ENCODE results near the gene XRRA1.

Gene XRRA1

DNA sequence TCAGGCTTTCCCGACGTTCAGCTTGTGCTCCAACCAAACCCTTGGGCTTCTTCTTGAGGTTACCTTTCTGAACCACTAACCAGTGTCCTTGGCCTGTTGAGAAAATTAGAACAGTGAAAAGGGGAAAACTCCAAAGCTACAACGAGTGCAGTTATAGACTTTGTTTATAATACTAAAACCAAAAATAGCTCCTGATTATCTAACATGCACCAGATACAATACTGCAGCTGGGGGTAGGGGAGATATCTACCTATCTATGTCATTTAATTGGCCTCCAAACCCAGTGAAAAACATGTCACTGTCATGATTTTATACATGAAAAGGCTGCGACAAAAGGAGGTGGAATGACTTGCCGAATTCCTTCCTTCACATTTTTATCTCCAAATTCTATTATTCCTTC is 11.9 kb downstream of the XRRA1 start:
- no peaks in the 10 kb centered on the region for H3K9me3 ChIP-seq (ENCODE audit: insufficient read depth, low read length, severe bottlenecking)
- no peaks in the 10 kb centered on the region for H3K4me1 ChIP-seq (ENCODE audit: insufficient read depth, low read length)
- H3K9ac ChIP-seq (ENCODE audit: low read depth, low read length) = no peak overlapping the region
- no peaks in the 10 kb centered on the region for H4K20me1 ChIP-seq (ENCODE audit: insufficient read depth, low read length)
- H3K4me2 ChIP-seq (ENCODE audit: insufficient read depth, low read length) = no peak overlapping the region
- no peak for TF ChIP-seq EZH2 (IDR thresholded peaks at IDR 0.05; ENCODE audit: borderline replicate concordance, low read depth, low read length, severe bottlenecking)
- TF ChIP-seq, protein P1, sequence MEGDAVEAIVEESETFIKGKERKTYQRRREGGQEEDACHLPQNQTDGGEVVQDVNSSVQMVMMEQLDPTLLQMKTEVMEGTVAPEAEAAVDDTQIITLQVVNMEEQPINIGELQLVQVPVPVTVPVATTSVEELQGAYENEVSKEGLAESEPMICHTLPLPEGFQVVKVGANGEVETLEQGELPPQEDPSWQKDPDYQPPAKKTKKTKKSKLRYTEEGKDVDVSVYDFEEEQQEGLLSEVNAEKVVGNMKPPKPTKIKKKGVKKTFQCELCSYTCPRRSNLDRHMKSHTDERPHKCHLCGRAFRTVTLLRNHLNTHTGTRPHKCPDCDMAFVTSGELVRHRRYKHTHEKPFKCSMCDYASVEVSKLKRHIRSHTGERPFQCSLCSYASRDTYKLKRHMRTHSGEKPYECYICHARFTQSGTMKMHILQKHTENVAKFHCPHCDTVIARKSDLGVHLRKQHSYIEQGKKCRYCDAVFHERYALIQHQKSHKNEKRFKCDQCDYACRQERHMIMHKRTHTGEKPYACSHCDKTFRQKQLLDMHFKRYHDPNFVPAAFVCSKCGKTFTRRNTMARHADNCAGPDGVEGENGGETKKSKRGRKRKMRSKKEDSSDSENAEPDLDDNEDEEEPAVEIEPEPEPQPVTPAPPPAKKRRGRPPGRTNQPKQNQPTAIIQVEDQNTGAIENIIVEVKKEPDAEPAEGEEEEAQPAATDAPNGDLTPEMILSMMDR (IDR thresholded peaks at IDR 0.05; ENCODE audit: borderline replicate concordance, extremely low read depth, low read length, poor library complexity, severe bottlenecking) = no peak
- ATAC-seq (ENCODE audit: insufficient read depth, low read depth) = no peak
- no peak for DNase-seq
- H3K4me3 ChIP-seq (ENCODE audit: low read depth in 1 of 2, low read length in 2 of 2) = no peak overlapping the region
- no peaks in the 10 kb centered on the region for H3K79me2 ChIP-seq (ENCODE audit: insufficient read depth, low read length)
- peaks cover 77% of the 10 kb centered on the region for H3K36me3 ChIP-seq (ENCODE audit: insufficient read depth, low read length)
- no peak overlapping the region for H3K27ac ChIP-seq (ENCODE audit: low read length)
- H3K27me3 ChIP-seq (ENCODE audit: insufficient read depth, low read length, poor library complexity) = no peaks in the 10 kb centered on the region
- no peak overlapping the region for H2AFZ ChIP-seq (ENCODE audit: low read depth, low read length)

DNA sequence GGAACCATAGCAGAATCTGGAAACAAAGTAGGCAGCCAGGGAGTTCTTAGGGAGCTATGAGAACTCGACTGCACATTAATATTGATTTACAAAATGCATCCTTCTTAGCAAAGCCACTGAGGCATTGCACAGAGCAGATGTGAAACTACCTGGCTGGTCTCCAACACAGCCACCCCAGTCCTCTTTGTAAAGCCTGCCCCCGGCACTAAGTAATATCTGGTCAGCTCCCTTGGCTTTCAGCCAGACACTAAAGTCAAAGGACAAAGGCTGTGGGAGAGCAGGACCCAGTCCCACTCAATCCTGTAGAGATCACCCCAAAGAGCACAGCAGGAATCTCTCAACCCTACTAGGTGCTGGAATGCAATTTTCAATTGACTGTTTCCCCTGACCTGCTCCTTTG is 12.8 kb downstream of the XRRA1 start:
- no peaks in the 10 kb centered on the region for H4K20me1 ChIP-seq (ENCODE audit: insufficient read depth, low read length)
- DNase-seq = no peak
- no peak for TF ChIP-seq EZH2 (IDR thresholded peaks at IDR 0.05; ENCODE audit: borderline replicate concordance, low read depth, low read length, severe bottlenecking)
- TF ChIP-seq, protein P1 (IDR thresholded peaks at IDR 0.05; ENCODE audit: borderline replicate concordance, extremely low read depth, low read length, poor library complexity, severe bottlenecking) = no peak
- H3K4me2 ChIP-seq (ENCODE audit: insufficient read depth, low read length) = no peak overlapping the region
- H3K9me3 ChIP-seq (ENCODE audit: insufficient read depth, low read length, severe bottlenecking) = no peaks in the 10 kb centered on the region
- no peak overlapping the region for H3K27ac ChIP-seq (ENCODE audit: low read length)
- no peak overlapping the region for H3K9ac ChIP-seq (ENCODE audit: low read depth, low read length)
- no peak overlapping the region for H3K4me3 ChIP-seq (ENCODE audit: low read depth in 1 of 2, low read length in 2 of 2)
- H3K27me3 ChIP-seq (ENCODE audit: insufficient read depth, low read length, poor library complexity) = no peaks in the 10 kb centered on the region
- H2AFZ ChIP-seq (ENCODE audit: low read depth, low read length) = no peak overlapping the region
- H3K4me1 ChIP-seq (ENCODE audit: insufficient read depth, low read length) = no peaks in the 10 kb centered on the region
- ATAC-seq (ENCODE audit: insufficient read depth, low read depth) = no peak
- peaks cover 73% of the 10 kb centered on the region for H3K36me3 ChIP-seq (ENCODE audit: insufficient read depth, low read length)
- H3K79me2 ChIP-seq (ENCODE audit: insufficient read depth, low read length) = no peaks in the 10 kb centered on the region

DNA sequence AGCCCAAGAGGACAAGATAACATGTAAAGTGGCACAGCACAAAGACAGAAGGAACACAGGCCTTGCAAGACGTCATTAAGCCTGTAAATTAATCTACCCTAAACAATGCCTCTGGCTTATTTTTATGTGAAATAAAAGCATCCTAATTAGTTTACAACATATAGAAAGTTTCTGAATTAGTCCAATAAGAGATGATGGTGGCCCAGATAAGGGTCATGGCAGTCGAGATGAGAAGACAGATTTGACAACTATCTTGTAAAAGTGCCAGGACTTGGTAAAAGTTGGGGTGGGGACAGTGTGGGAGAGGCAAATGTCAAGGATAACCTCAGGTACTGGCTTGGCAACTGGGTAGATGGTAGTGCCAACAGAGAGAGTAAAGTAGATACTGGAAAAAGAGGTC is 13.6 kb downstream of the XRRA1 start:
- Histone ChIP-seq H3K27ac (ENCODE audit: low read length) (no peak overlapping the region), H3K36me3 (ENCODE audit: insufficient read depth, low read length) (peaks cover 65% of the 10 kb centered on the region), H3K79me2 (ENCODE audit: insufficient read depth, low read length) (no peaks in the 10 kb centered on the region), H4K20me1 (ENCODE audit: insufficient read depth, low read length) (no peaks in the 10 kb centered on the region), H3K4me1 (ENCODE audit: insufficient read depth, low read length) (no peaks in the 10 kb centered on the region), H3K4me3 (ENCODE audit: low read depth in 1 of 2, low read length in 2 of 2) (no peak overlapping the region), H3K27me3 (ENCODE audit: insufficient read depth, low read length, poor library complexity) (no peaks in the 10 kb centered on the region), H3K4me2 (ENCODE audit: insufficient read depth, low read length) (no peak overlapping the region), H3K9me3 (ENCODE audit: insufficient read depth, low read length, severe bottlenecking) (no peaks in the 10 kb centered on the region), H3K9ac (ENCODE audit: low read depth, low read length) (no peak overlapping the region), H2AFZ (ENCODE audit: low read depth, low read length) (no peak overlapping the region)
- ATAC-seq (ENCODE audit: insufficient read depth, low read depth) (no peak), DNase-seq (no peak)
- TF ChIP-seq, protein P1 (IDR thresholded peaks at IDR 0.05; ENCODE audit: borderline replicate concordance, extremely low read depth, low read length, poor library complexity, severe bottlenecking) = no peak
- TF ChIP-seq EZH2 (IDR thresholded peaks at IDR 0.05; ENCODE audit: borderline replicate concordance, low read depth, low read length, severe bottlenecking) = no peak

DNA sequence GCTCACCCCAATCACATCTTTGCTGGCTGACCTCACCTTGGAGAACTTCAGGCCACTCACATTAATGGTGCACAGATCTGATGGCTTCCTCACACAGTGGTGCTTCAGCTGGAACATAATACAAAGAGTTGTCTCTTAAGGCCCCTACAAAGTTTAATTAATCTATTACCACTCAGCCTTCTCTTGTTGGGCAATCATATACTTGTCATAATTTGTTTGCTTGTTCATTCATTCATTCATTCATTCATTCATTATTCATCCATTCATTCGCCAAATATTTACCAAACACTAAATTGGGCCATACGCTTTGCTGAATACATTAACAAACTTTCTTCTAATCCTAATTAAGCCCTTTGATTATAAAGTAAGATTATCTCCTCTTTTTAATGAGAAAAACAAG is 15.1 kb downstream of the XRRA1 start:
- H3K9me3 ChIP-seq (ENCODE audit: insufficient read depth, low read length, severe bottlenecking) = no peaks in the 10 kb centered on the region
- no peak for ATAC-seq (ENCODE audit: insufficient read depth, low read depth)
- DNase-seq = no peak
- H4K20me1 ChIP-seq (ENCODE audit: insufficient read depth, low read length) = no peaks in the 10 kb centered on the region
- no peak overlapping the region for H2AFZ ChIP-seq (ENCODE audit: low read depth, low read length)
- H3K9ac ChIP-seq (ENCODE audit: low read depth, low read length) = no peak overlapping the region
- no peaks in the 10 kb centered on the region for H3K79me2 ChIP-seq (ENCODE audit: insufficient read depth, low read length)
- no peaks in the 10 kb centered on the region for H3K4me1 ChIP-seq (ENCODE audit: insufficient read depth, low read length)
- H3K27me3 ChIP-seq (ENCODE audit: insufficient read depth, low read length, poor library complexity) = no peaks in the 10 kb centered on the region
- H3K36me3 ChIP-seq (ENCODE audit: insufficient read depth, low read length) = peaks cover 64% of the 10 kb centered on the region
- no peak overlapping the region for H3K4me2 ChIP-seq (ENCODE audit: insufficient read depth, low read length)
- TF ChIP-seq, protein P1 (IDR thresholded peaks at IDR 0.05; ENCODE audit: borderline replicate concordance, extremely low read depth, low read length, poor library complexity, severe bottlenecking) = no peak
- TF ChIP-seq EZH2 (IDR thresholded peaks at IDR 0.05; ENCODE audit: borderline replicate concordance, low read depth, low read length, severe bottlenecking) = no peak
- H3K27ac ChIP-seq (ENCODE audit: low read length) = no peak overlapping the region
- no peak overlapping the region for H3K4me3 ChIP-seq (ENCODE audit: low read depth in 1 of 2, low read length in 2 of 2)
